Lung (tissue), 12 donors: Measurements from ENCODE around the gene KIAA0930. TPM values are rescaled to one million over a fixed set of nuclear protein-coding genes. Genes with fewer than 3 reads are reported as not detected.

Experiments used
- ATAC-seq: fragments of 200-7000 bp; cut with Tn5 transposase; one replicate; pipeline ENCODE4 v1.9.1; 2020; ENCODE audit warnings: moderate number of reproducible peaks; ENCODE audit not compliant: insufficient read depth, low FRiP score
- DNase-seq, 3 donors: peaks; one replicate each; pipeline ENCODE4 v3.0.0-alpha.2; 2013 to 2017
- H3K27ac ChIP-seq, 2 donors: one replicate each; pipeline ENCODE4 v1.5.1; 2013; ENCODE audit warnings: mild to moderate bottlenecking in 2 of 2, moderate library complexity in 2 of 2, control low read depth in 1 of 2, inconsistent platforms in 1 of 2, low read depth in 1 of 2, low read length in 1 of 2
- H3K27me3 ChIP-seq, 3 donors: one replicate each; pipeline ENCODE4 v1.5.1; 2013; ENCODE audit warnings: low read length in 2 of 3; ENCODE audit not compliant: control insufficient read depth in 3 of 3, insufficient read depth in 3 of 3
- H3K36me3 ChIP-seq, 4 donors: one replicate each; pipeline ENCODE4 v1.5.1; 2013; ENCODE audit warnings: low read length in 4 of 4, mild to moderate bottlenecking in 1 of 4, moderate library complexity in 1 of 4; ENCODE audit not compliant: control insufficient read depth in 4 of 4, insufficient read depth in 4 of 4
- H3K4me1 ChIP-seq, 5 donors: one replicate each; pipeline ENCODE4 v1.5.1; 2013; ENCODE audit warnings: low read length in 5 of 5, mild to moderate bottlenecking in 2 of 5, moderate library complexity in 1 of 5; ENCODE audit not compliant: control insufficient read depth in 5 of 5, insufficient read depth in 5 of 5
- H3K4me3 ChIP-seq: one replicate; pipeline ENCODE4 v1.5.1; 2013; ENCODE audit warnings: mild to moderate bottlenecking, control low read depth, moderate library complexity
- H3K9ac ChIP-seq, 2 donors: one replicate each; pipeline ENCODE4 v1.5.1; 2013; ENCODE audit warnings: low read length in 2 of 2, control low read depth in 1 of 2; ENCODE audit not compliant: insufficient read depth in 1 of 2
- H3K9me3 ChIP-seq, 4 donors: one replicate each; pipeline ENCODE4 v1.5.1; 2013; ENCODE audit warnings: low read length in 3 of 4, mild to moderate bottlenecking in 1 of 4, moderate library complexity in 1 of 4; ENCODE audit not compliant: control insufficient read depth in 4 of 4, insufficient read depth in 3 of 4
- CTCF ChIP-seq: IDR thresholded peaks from 2 replicates; pipeline ENCODE4 v1.5.1; 2012; ENCODE audit warnings: mild to moderate bottlenecking; ENCODE audit errors: control extremely low read depth, extremely low read depth
- WGBS, 2 donors: extraction: QIAGEN DNeasy Blood & Tissue Kit; methylation state at CpG; one replicate each; pipeline ENCODE4 v1.1.7; 2013; 5-methylcytosine and 5-hydroxymethylcytosine counted together
- polyA plus RNA-seq, 2 donors: library from polyadenylated mRNA; stranded (reverse); fragments of 200-250 nt; gene quantifications; one replicate each; pipeline ENCODE4 v1.2.1, GENCODE V29; 2013
- total RNA-seq, 2 donors: library from RNA; depleted of rRNA in 1 of 2; stranded (reverse); fragments of >200 nt in 1 of 2; gene quantifications; one replicate each; pipeline ENCODE4 v1.2.1, GENCODE V29; 2014 to 2021
- donor health status: control.
- donor health status: control.
- donor health status: Bipolar disorder and iron deficiency.
- donor health status: healthy.
- donor health status: DM: yes; HTN: yes; CAD: no.

The KIAA0930 gene
- total and polyA plus RNA-seq, 4 donors, result 25.9 to 67.3 (median 57.3) TPM

DNA sequence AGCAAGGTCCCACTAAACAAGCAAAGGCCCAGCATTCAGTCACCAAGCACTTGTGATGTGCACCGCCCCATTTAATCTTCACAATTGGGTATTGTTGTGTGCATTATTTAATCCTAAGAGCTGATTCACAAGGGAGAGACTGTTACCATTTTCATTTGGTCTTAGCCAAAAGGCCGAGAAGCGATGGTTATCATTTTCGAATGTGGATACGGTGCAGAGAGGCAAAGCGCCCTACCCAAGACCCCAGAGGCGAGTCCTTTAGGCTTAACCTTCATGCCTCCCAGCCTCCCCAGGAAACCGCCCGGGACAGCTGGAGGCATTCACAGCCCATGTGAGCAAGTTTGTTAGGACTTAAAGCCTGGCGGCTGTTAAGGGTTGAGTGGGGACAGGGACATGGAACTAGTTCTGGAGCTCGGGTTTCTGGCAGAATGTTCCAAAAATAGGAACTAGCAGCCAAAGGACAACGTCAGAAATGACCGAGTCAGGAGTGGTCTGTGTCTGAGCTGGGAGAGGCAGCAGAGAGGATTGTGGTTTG is 31.0 kb upstream of the KIAA0930 start:
- no peaks in the 10 kb centered on the region for H3K27me3 ChIP-seq
- peak overlapping the region; percentile 54 to 55 for H3K27ac ChIP-seq
- DNase-seq, result peak; percentile 74 to 93 (median 86)
- H3K36me3 ChIP-seq, result no peaks in the 10 kb centered on the region
- peaks cover 3 to 18% (median 5%) of the 10 kb centered on the region in 5 donors for H3K4me1 ChIP-seq
- no peak for TF ChIP-seq CTCF
- H3K9ac ChIP-seq, result no peak overlapping the region
- H3K4me3 ChIP-seq, result no peak overlapping the region
- 65% methylated on average over 13 of the region's 13 CpGs for WGBS, 2 donors
- no peak for ATAC-seq
- no peaks in the 10 kb centered on the region for H3K9me3 ChIP-seq

- 77% methylated on average over 15 to 16 of the region's 16 CpGs for WGBS, 2 donors
- no peak for TF ChIP-seq CTCF
These were observed 29.7 kb upstream of the KIAA0930 start for GRCh38 chr22:45270095-45271020.

GRCh38 chr22:45268958-45269844 is 28.5 kb upstream of the KIAA0930 start:
- ATAC-seq (peak; percentile 93), DNase-seq (peak; percentile 91 to 93 (median 92))
- TF ChIP-seq CTCF, result peak; percentile 90
- Histone ChIP-seq H3K9ac (no peak overlapping the region), H3K9me3 (no peaks in the 10 kb centered on the region), H3K4me1 (peaks cover 3 to 18% (median 5%) of the 10 kb centered on the region in 5 donors), H3K4me3 (no peak overlapping the region), H3K27me3 (no peaks in the 10 kb centered on the region), H3K36me3 (no peaks in the 10 kb centered on the region), H3K27ac (no peak overlapping the region)
- 2 to 3% methylated on average over 25 to 60 of the region's 60 CpGs for WGBS, 2 donors

More at GRCh38 chr22:45270095-45271020, 29.7 kb upstream of the KIAA0930 start:
- Histone ChIP-seq H3K9ac (no peak overlapping the region), H3K36me3 (no peaks in the 10 kb centered on the region), H3K4me1 (peaks cover 3 to 18% (median 5%) of the 10 kb centered on the region in 5 donors), H3K4me3 (no peak overlapping the region), H3K27me3 (no peaks in the 10 kb centered on the region), H3K27ac (no peak overlapping the region), H3K9me3 (no peaks in the 10 kb centered on the region)
- ATAC-seq, result no peak
- no peak for DNase-seq
